IMR-90 (cell line): ENCODE measurements around the gene HEATR5A. TPM values are rescaled to one million over a fixed set of nuclear protein-coding genes. Genes with fewer than 3 reads are reported as not detected.

ENCODE experiments used
- ATAC-seq: fragments of 200-7000 bp; cut with Tn5 transposase; 2 replicates; pipeline ENCODE4 v1.9.1; 2020; ENCODE audit warnings: low read depth, mild to moderate bottlenecking, moderate library complexity
- BruUV-seq: library from RNA; stranded (reverse); fragments of 400-500 nt; replicated peaks from 2 replicates; lab custom pipeline; 2021; lab: Mats Ljungman, UMichigan
- CTCF ChIA-PET: fragments of 300-600 bp; formaldehyde crosslinking; extraction: SDS; loops from one replicate; lab custom pipeline; 2021; ENCODE audit warnings: antibody characterized with exemption; lab: Yijun Ruan, JAX
- POLR2A ChIA-PET: fragments of 300-600 bp; sonication (Branson Sonifier 250); formaldehyde crosslinking; loops from one replicate; lab custom pipeline; 2022; ENCODE audit warnings: antibody characterized with exemption; ENCODE audit not compliant: unreplicated experiment; lab: Charles Lee
- DNase-seq: peaks from one replicate; pipeline ENCODE4 v3.0.0; 2013
- H2AFZ ChIP-seq: replicated peaks from 2 replicates; pipeline ENCODE3; 2013; ENCODE audit warnings: low read length, mild to moderate bottlenecking; ENCODE audit not compliant: poor library complexity
- H2AK5ac ChIP-seq: 2 replicates; pipeline ENCODE4 v1.6.1; 2013; ENCODE audit warnings: low read depth, low read length, inconsistent platforms
- H2AK9ac ChIP-seq: replicated peaks from 2 replicates; pipeline ENCODE3; 2013; ENCODE audit warnings: mild to moderate bottlenecking, low read depth, low read length, moderate library complexity; ENCODE audit not compliant: poor library complexity
- H2BK120ac ChIP-seq: 2 replicates; pipeline ENCODE4 v1.6.1; 2013; ENCODE audit warnings: low read depth, low read length, inconsistent platforms
- H2BK15ac ChIP-seq: 3 replicates; pipeline ENCODE4 v1.6.1; 2013; ENCODE audit warnings: low read depth, low read length, inconsistent platforms
- H2BK20ac ChIP-seq: 2 replicates; pipeline ENCODE4 v1.6.1; 2013; ENCODE audit warnings: low read depth, mild to moderate bottlenecking, inconsistent platforms, low read length, moderate library complexity
- H2BK5ac ChIP-seq: 2 replicates; pipeline ENCODE4 v1.6.1; 2013; ENCODE audit warnings: mild to moderate bottlenecking, low read depth, low read length, inconsistent platforms; ENCODE audit not compliant: poor library complexity, severe bottlenecking
- H3K14ac ChIP-seq: replicated peaks from 2 replicates; pipeline ENCODE4 v1.6.1; 2013; ENCODE audit warnings: low read depth, low read length, inconsistent platforms
- H3K18ac ChIP-seq: 2 replicates; pipeline ENCODE4 v1.6.1; 2013; ENCODE audit warnings: low read depth, low read length, control low read depth
- H3K23ac ChIP-seq: 2 replicates; pipeline ENCODE4 v1.6.1; 2013; ENCODE audit warnings: low read depth, low read length, inconsistent platforms
- H3K27ac ChIP-seq: 2 replicates; pipeline ENCODE4 v1.5.1; 2013; ENCODE audit warnings: mild to moderate bottlenecking, control low read depth, low read length; ENCODE audit not compliant: insufficient read depth
- H3K27me3 ChIP-seq: 2 replicates; pipeline ENCODE4 v1.6.1; 2013; ENCODE audit warnings: low read length; ENCODE audit not compliant: control insufficient read depth, insufficient read depth
- H3K36me3 ChIP-seq: 2 replicates; pipeline ENCODE4 v1.6.1; 2013; ENCODE audit warnings: low read length, mixed read lengths; ENCODE audit not compliant: control insufficient read depth, insufficient read depth
- H3K4ac ChIP-seq: 2 replicates; pipeline ENCODE4 v1.6.1; 2013; ENCODE audit warnings: low read depth, low read length, inconsistent platforms
- H3K4me1 ChIP-seq: 2 replicates; pipeline ENCODE4 v1.6.1; 2013; ENCODE audit warnings: low read length, mixed read lengths; ENCODE audit not compliant: control insufficient read depth, insufficient read depth
- H3K4me2 ChIP-seq: 2 replicates; pipeline ENCODE4 v1.6.1; 2013; ENCODE audit warnings: low read depth, mild to moderate bottlenecking, control low read depth, low read length, moderate library complexity
- H3K4me3 ChIP-seq: 2 replicates; pipeline ENCODE4 v1.5.1; 2013; ENCODE audit warnings: low read depth, mild to moderate bottlenecking, control low read depth, low read length, moderate library complexity; ENCODE audit not compliant: insufficient read depth
- H3K56ac ChIP-seq: 2 replicates; pipeline ENCODE4 v1.6.1; 2013; ENCODE audit warnings: low read length, inconsistent platforms; ENCODE audit not compliant: insufficient read depth; ENCODE audit errors: extremely low read depth
- H3K79me1 ChIP-seq, 2 experiments: 2 replicates each; pipeline ENCODE4 v1.6.1; 2013; ENCODE audit warnings: low read length in 2 of 2, inconsistent platforms in 1 of 2, low read depth in 1 of 2
- H3K9ac ChIP-seq: 2 replicates; pipeline ENCODE4 v1.6.1; 2013; ENCODE audit warnings: low read depth, low read length, control low read depth
- H3K9me1 ChIP-seq: 2 replicates; pipeline ENCODE4 v1.6.1; 2013; ENCODE audit warnings: low read length, inconsistent platforms; ENCODE audit not compliant: insufficient read depth
- H3K9me3 ChIP-seq: 2 replicates; pipeline ENCODE4 v1.6.1; 2013; ENCODE audit warnings: low read length; ENCODE audit not compliant: control insufficient read depth, insufficient read depth
- H4K20me1 ChIP-seq: 2 replicates; pipeline ENCODE4 v1.6.1; 2013; ENCODE audit warnings: low read length, inconsistent platforms; ENCODE audit not compliant: insufficient read depth
- H4K5ac ChIP-seq: 2 replicates; pipeline ENCODE4 v1.6.1; 2013; ENCODE audit warnings: mild to moderate bottlenecking, low read depth, low read length, control low read depth
- H4K8ac ChIP-seq, 2 experiments: 2 replicates each; pipeline ENCODE4 v1.6.1; 2013; ENCODE audit warnings: low read depth in 2 of 2, low read length in 2 of 2, control low read depth in 1 of 2, inconsistent platforms in 1 of 2
- H4K91ac ChIP-seq: 2 replicates; pipeline ENCODE4 v1.6.1; 2013; ENCODE audit warnings: low read depth, low read length, inconsistent platforms; ENCODE audit not compliant: insufficient read depth
- FOS ChIP-seq: fragments of 150-350 bp; IDR thresholded peaks from 2 replicates; pipeline ENCODE4 v1.6.1; 2016; ENCODE audit warnings: low read depth, low read length
- MAFK ChIP-seq: IDR thresholded peaks from 2 replicates; pipeline ENCODE4 v1.6.1; 2012; ENCODE audit warnings: low read depth, low read length, improper control_type of control experiment
- WGBS, 2 experiments: methylation state at CpG; one replicate each; pipeline versions ENCODE4 v1.1.5 to v1.1.7; 2013; ENCODE audit warnings: missing lambda C conversion rate in 2 of 2; ENCODE audit not compliant: insufficient read length in 1 of 2; ENCODE audit errors: extremely low coverage in 2 of 2; 5-methylcytosine and 5-hydroxymethylcytosine counted together
- dilution Hi-C: fragments of 300-500 bp; cut with HindIII; formaldehyde crosslinking; loops from one replicate; pipeline ENCODE4 v1.14.3; 2018; ENCODE audit warnings: low sequenced_read_pairs; ENCODE audit not compliant: unreplicated experiment
- in situ Hi-C: fragments of 300-500 bp; cut with MboI; formaldehyde crosslinking; loops from 3 replicates; pipeline ENCODE4 v1.14.3; 2019; ENCODE audit warnings: low sequenced_read_pairs, inconsistent platforms, mixed read lengths
- intact Hi-C: fragments of 100-400 bp; cut with micrococcal nuclease; formaldehyde crosslinking; loops from 2 replicates; pipeline ENCODE4 v1.10.0; 2022
- polyA plus RNA-seq, 3 experiments: library from polyadenylated mRNA; depleted of rRNA; stranded (reverse); fragments of >200 nt; gene quantifications; 2 replicates each; pipeline ENCODE4 v1.2.3, GENCODE V29; 2012; ENCODE audit warnings: low replicate concordance in 1 of 3
- total RNA-seq: library from RNA; depleted of rRNA; stranded (reverse); fragments of >200 nt; gene quantifications from 2 replicates; pipeline ENCODE4 v1.2.3, GENCODE V29; 2012

HEATR5A gene
- total and polyA plus RNA-seq, 2 of the 4 experiments (the other 2 are of a cell fraction): 14.0 to 48.9 TPM

DNA sequence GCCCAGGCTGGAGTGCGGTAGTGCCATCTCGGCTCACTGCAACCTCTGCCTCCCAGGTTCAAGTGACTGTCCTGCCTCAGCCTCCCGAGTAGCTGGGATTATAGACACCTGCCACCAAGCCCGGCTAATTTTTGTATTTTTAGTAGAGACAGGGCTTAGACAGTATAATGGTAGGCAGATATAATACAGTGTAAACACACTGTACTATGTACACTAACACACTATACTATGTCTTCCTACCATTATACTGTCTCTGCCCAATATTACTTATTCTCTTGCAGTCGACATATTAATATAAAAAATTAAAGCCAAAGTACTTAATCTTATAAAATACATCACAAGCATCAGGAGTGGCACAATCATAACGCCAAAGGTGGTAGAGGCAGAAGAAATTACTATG lies 21.9 kb upstream of the HEATR5A start:
- H2AFZ ChIP-seq: no peak overlapping the region
- DNase-seq: no peak
- no peaks in the 10 kb centered on the region; the same call in 1 of the 2 replicates for H3K9me1 ChIP-seq
- H3K9ac ChIP-seq: no peak overlapping the region
- ChIA-PET POLR2A (no interaction called here), CTCF (interaction anchor here (0.6 to 0.8 kb wide), 3 partner anchors 16 to 511 kb away, joined by 3 to 7 read pairs (median 3); no protein-coding TSS in a partner anchor)
- TF ChIP-seq MAFK (no peak), FOS (no peak)
- no peak overlapping the region for H2BK5ac ChIP-seq
- no peak overlapping the region for H3K4me3 ChIP-seq
- H3K4me1 ChIP-seq: peaks cover 2% of the 10 kb centered on the region; the same call in 1 of the 2 replicates
- H3K27me3 ChIP-seq: no peaks in the 10 kb centered on the region
- H2BK120ac ChIP-seq: no peak overlapping the region
- H4K91ac ChIP-seq: 0 out of 2 replicates have a peak overlapping the region, but pooled peaks have one; percentile 4
- no peak overlapping the region for H4K8ac ChIP-seq
- H4K20me1 ChIP-seq: no peaks in the 10 kb centered on the region
- H3K9me3 ChIP-seq: no peaks in the 10 kb centered on the region
- dilution Hi-C loops: no loop called here
- no peak overlapping the region for H2AK9ac ChIP-seq
- no peak overlapping the region; the same call in 1 of the 2 replicates for H3K27ac ChIP-seq
- BruUV-seq: no TSS peak
- no peak overlapping the region for H2BK20ac ChIP-seq
- H3K23ac ChIP-seq: no peak overlapping the region
- H4K5ac ChIP-seq: no peak overlapping the region
- H3K4me2 ChIP-seq: no peak overlapping the region
- no peak overlapping the region for H3K18ac ChIP-seq
- ATAC-seq: no peak
- no peak overlapping the region for H3K4ac ChIP-seq
- peaks cover 0 to 3% of the 10 kb centered on the region in 2 experiments; a peak in 1 of 4 replicates for H3K79me1 ChIP-seq
- 0 out of 2 replicates have a peak, but pooled peaks cover 2% of the 10 kb centered on the region for H3K36me3 ChIP-seq
- no peak overlapping the region for H3K14ac ChIP-seq
- no peak overlapping the region for H2BK15ac ChIP-seq
- in situ Hi-C loops: no loop called here
- intact Hi-C loops: no loop called here
- H2AK5ac ChIP-seq: no peak overlapping the region
- no peak overlapping the region for H3K56ac ChIP-seq
- WGBS, 2 experiments: no CpG with 5 or more reads among the region's 6 CpGs
